MG63 (cell line): ENCODE results near the gene MDC1. TPM values are rescaled to one million over a fixed set of nuclear protein-coding genes. Genes with fewer than 3 reads are reported as not detected.
"Not testable (repeated sequence)": the region's sequence is repeated elsewhere in the genome, so short reads cannot be mapped to it uniquely, and the experiment has no call there.

ENCODE experiments used
- DNase-seq: peaks from one replicate; pipeline ENCODE4 v3.0.0-alpha.2; 2020
- H3K27me3 ChIP-seq: fragments of 250-450 bp; sonication (Bioruptor Pico); 2 replicates; pipeline ENCODE4 v1.5.1; 2020; ENCODE audit warnings: mild to moderate bottlenecking, moderate library complexity
- H3K36me3 ChIP-seq: fragments of 250-450 bp; sonication (Bioruptor Pico); 2 replicates; pipeline ENCODE4 v1.5.1; 2020; ENCODE audit warnings: mild to moderate bottlenecking, moderate library complexity
- H3K4me3 ChIP-seq: fragments of 250-450 bp; sonication (Bioruptor Pico); 2 replicates; pipeline ENCODE4 v1.5.1; 2020; ENCODE audit warnings: mild to moderate bottlenecking, moderate library complexity
- H3K9me3 ChIP-seq: fragments of 250-450 bp; sonication (Bioruptor Pico); 2 replicates; pipeline ENCODE4 v1.5.1; 2020; ENCODE audit warnings: mild to moderate bottlenecking, moderate library complexity
- total RNA-seq: library from RNA; depleted of rRNA; stranded (reverse); fragments of >200 nt; shearing (Covaris generic); gene quantifications from 2 replicates; pipeline ENCODE4 v1.2.3, GENCODE V29; 2014; ENCODE audit warnings: low replicate concordance

MDC1 gene
- total RNA-seq, 1 experiment from 2014 or later: 5.4 TPM

DNA sequence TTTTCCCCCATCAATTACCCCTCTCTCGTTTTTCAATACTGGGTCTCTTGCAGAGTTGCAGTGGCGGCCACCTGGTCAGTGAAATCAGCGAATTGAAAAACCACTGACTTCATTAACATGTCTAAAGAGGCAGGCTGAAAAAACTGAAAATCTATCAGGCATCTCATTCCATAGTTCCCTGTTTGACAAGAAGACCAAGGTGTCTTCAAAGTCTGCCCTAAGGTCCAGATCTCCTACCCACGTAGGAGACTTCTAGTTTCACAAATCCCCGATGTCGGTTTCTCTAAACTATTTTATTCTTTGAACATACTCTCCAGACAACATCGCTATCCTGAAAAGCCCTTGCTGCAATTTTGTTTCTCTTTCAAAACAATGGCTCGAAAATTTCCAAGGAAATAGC, 2.3 kb upstream of the MDC1 start:
- no peaks in the 10 kb centered on the region for H3K9me3 ChIP-seq
- H3K27me3 ChIP-seq: no peaks in the 10 kb centered on the region
- DNase-seq: no peak
- H3K36me3 ChIP-seq: peaks cover 39% of the 10 kb centered on the region
- peak overlapping the region; percentile 97 for H3K4me3 ChIP-seq

- H3K9me3 ChIP-seq: not testable (repeated sequence)
These were observed 1.0 kb upstream of the MDC1 start for GRCh38 chr6:30717845-30718720.

GRCh38 chr6:30716879-30717128, 277 bp downstream of the MDC1 start:
- Histone ChIP-seq H3K27me3 (no peaks in the 10 kb centered on the region), H3K4me3 (peak overlapping the region; percentile 58), H3K36me3 (peaks cover 14% of the 10 kb centered on the region), H3K9me3 (no peaks in the 10 kb centered on the region)
- DNase-seq: no peak

More at GRCh38 chr6:30717845-30718720, 1.0 kb upstream of the MDC1 start:
- H3K4me3 ChIP-seq: peak overlapping the region; percentile 44
- H3K36me3 ChIP-seq: peaks cover 26% of the 10 kb centered on the region
- H3K27me3 ChIP-seq, DNase-seq: not testable (repeated sequence)

- DNase-seq: no peak
- Histone ChIP-seq H3K36me3 (peaks cover 5% of the 10 kb centered on the region), H3K4me3 (no peak overlapping the region), H3K9me3 (no peaks in the 10 kb centered on the region), H3K27me3 (no peaks in the 10 kb centered on the region)
These were observed 2.8 kb downstream of the MDC1 start for GRCh38 chr6:30714263-30714662.

DNA sequence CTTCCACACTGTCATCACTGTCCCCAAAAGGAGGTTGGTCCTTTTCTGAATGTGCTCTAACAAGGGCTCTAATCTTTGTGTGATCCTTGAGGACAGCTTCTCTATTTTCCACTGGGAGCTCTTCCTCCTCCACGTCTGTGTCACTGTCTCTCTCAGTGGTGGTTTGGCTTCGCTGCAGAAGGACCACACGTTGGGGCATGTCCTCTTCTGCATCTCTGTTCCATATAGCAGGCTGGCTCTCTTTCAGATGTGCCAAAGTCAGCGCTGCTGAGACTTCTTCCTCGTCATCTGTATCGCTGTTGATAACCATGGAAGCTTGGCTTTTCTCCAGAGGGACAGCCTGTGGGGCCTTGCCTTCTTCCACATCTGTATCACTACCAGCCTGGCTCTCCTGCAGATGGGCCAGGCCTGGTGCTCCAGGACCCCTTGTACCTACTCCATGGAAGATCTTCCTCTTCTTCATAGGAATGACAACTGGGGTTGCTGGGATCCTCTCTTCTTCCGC, 4.6 kb downstream of the MDC1 start:
- Histone ChIP-seq H3K36me3 (peaks cover 5% of the 10 kb centered on the region), H3K27me3 (no peaks in the 10 kb centered on the region), H3K9me3 (no peaks in the 10 kb centered on the region), H3K4me3 (no peak overlapping the region)
- DNase-seq: no peak

DNA sequence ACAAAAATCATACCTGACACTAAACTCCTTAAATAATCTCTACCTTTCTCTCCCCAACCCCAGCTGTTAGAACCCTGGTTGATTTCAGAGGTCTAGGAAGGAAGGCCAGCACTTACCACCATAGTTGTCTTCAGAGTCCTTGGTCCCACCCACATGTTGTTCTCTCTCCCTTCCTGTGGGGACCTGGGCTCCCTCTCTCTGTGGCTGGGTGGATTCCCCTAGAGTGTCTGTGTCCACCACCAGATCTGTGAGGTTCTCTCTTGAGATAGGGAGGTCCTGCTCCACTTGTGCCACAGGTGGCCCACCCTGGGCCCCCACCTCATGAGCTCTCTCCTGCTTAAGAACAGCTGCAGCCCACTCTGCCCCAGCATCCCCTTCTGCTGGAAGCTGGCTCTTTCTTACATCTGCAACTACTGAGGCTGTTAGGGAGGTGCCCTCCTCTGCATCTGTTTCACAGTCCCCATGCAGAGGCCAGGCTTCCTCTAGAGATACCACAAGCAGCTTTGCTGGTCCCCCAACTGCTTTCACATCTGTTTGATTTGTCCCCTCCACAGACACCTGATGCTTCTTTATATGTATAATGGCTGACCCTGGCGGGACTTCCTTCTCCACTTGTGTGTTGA, 5.2 kb downstream of the MDC1 start:
- no peak for DNase-seq
- Histone ChIP-seq H3K9me3 (no peaks in the 10 kb centered on the region), H3K4me3 (no peak overlapping the region), H3K27me3 (no peaks in the 10 kb centered on the region), H3K36me3 (peaks cover 6% of the 10 kb centered on the region)

GRCh38 chr6:30709101-30709868, 7.8 kb downstream of the MDC1 start:
- no peaks in the 10 kb centered on the region for H3K27me3 ChIP-seq
- H3K9me3 ChIP-seq: no peaks in the 10 kb centered on the region
- no peak for DNase-seq
- H3K36me3 ChIP-seq: peaks cover 6% of the 10 kb centered on the region
- no peak overlapping the region for H3K4me3 ChIP-seq

GRCh38 chr6:30707281-30707850, 9.7 kb downstream of the MDC1 start:
- Histone ChIP-seq H3K36me3 (peaks cover 6% of the 10 kb centered on the region), H3K27me3 (no peaks in the 10 kb centered on the region), H3K9me3 (no peaks in the 10 kb centered on the region), H3K4me3 (no peak overlapping the region)
- no peak for DNase-seq

GRCh38 chr6:30705620-30706019, 11.5 kb downstream of the MDC1 start:
- DNase-seq: no peak
- peaks cover 2% of the 10 kb centered on the region for H3K36me3 ChIP-seq
- no peaks in the 10 kb centered on the region for H3K27me3 ChIP-seq
- no peaks in the 10 kb centered on the region for H3K9me3 ChIP-seq
- H3K4me3 ChIP-seq: no peak overlapping the region

- Histone ChIP-seq H3K27me3 (no peaks in the 10 kb centered on the region), H3K4me3 (no peak overlapping the region), H3K36me3 (peaks cover 5% of the 10 kb centered on the region), H3K9me3 (no peaks in the 10 kb centered on the region)
- DNase-seq: no peak
These were observed 13.3 kb downstream of the MDC1 start for GRCh38 chr6:30703821-30704220.

DNA sequence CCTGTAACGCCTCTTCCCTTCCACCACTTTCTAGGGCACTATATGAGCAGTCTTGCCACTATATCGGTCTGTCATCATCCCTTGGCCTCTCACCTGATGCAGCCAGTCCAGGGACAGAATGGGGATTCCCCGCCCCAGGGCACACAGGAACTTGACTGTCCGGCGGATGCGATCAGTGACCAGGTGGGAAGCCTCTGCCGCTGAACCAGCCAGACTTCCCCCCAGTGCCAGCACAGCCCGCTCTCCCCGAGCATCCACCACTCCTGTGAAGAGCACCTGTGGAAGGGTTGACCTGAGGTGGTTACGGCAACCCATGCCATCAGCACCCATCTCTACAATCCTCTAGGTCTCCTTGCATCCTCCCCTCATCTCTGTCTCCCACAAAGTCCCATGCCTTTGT, 14.1 kb downstream of the MDC1 start:
- peaks cover 5% of the 10 kb centered on the region for H3K36me3 ChIP-seq
- no peak for DNase-seq
- H3K4me3 ChIP-seq: no peak overlapping the region

GRCh38 chr6:30700340-30700739, 16.7 kb downstream of the MDC1 start:
- Histone ChIP-seq H3K4me3 (no peak overlapping the region), H3K9me3 (no peaks in the 10 kb centered on the region), H3K27me3 (no peaks in the 10 kb centered on the region), H3K36me3 (peaks cover 3% of the 10 kb centered on the region; the same call in 1 of the 2 replicates)
- no peak for DNase-seq

More for the DNA sequence above, 14.1 kb downstream of the MDC1 start:
- Histone ChIP-seq H3K9me3 (no peaks in the 10 kb centered on the region), H3K27me3 (no peaks in the 10 kb centered on the region)

DNA sequence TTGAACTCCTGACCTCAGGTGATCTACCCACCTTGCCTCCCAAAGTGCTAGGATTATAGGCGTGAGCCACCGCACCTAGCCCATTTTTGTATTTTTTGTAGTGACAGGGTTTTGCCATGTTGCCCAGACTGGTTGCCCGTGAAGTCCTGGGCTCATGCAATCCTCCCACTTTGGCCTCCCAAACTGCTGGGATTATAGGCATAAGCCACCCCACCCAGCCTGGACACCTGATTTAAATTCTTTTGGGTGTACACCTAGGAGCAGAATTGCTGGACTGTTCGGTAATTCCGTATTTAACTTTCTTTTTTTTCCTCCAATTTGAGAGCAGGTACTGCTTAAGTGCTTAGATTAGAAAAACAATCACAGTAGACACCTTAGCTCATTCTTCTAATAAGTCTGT, 20.6 kb downstream of the MDC1 start:
- no peak for DNase-seq
- H3K9me3 ChIP-seq: no peaks in the 10 kb centered on the region
- peaks cover 3% of the 10 kb centered on the region; the same call in 1 of the 2 replicates for H3K36me3 ChIP-seq
- no peak overlapping the region for H3K4me3 ChIP-seq
- H3K27me3 ChIP-seq: no peaks in the 10 kb centered on the region

DNA sequence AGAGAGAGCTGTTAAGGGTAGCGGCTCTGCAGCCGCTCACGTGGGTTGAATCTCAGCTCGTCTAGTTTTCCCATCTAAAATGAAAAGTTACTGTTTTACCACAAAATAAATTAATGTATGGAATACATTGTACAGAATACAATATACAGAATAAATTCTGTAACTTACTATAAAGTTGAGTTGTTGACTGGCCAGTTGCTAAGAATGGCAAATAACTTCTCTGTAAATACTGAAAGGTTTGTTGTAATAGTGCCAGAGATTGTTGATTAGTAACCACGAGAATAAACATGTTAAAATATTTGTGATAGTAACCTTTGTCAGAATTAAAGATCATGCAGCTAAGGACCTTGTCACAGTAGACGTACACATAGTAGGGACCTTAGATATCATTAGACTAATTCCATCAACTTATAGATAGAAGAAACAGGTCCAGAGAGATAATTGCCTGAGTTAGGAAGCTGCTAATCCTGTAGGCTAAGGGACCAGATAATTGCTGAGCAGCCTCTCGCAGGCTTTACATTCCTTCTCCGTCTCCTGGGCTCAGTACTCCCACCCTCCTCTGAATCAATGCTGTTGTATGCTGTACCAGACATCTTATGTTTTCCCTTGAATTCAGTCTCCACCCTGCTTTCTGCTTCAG, 25.8 kb downstream of the MDC1 start:
- no peak for DNase-seq

GRCh38 chr6:30690403-30691207, 26.5 kb downstream of the MDC1 start, which contains the start of gene NRM:
NRM (minus strand) TSS chr6:30690984; CDS start chr6:30690974, 10 bp downstream.
- peak; percentile 85 for DNase-seq
- Histone ChIP-seq H3K9me3 (no peaks in the 10 kb centered on the region), H3K36me3 (no peaks in the 10 kb centered on the region; the same call in none of the 2 replicates), H3K4me3 (peak within 1 kb of the TSS; percentile 72), H3K27me3 (no peaks in the 10 kb centered on the region)

More for the DNA sequence above, 25.8 kb downstream of the MDC1 start:
- no peaks in the 10 kb centered on the region; the same call in 1 of the 2 replicates for H3K36me3 ChIP-seq
- H3K9me3 ChIP-seq: no peaks in the 10 kb centered on the region
- peak overlapping the region; percentile 72 for H3K4me3 ChIP-seq
- H3K27me3 ChIP-seq: no peaks in the 10 kb centered on the region
